OCI-LY3 (cell line): ENCODE measurements around the gene NFIA.

Experiments
- H2AFZ ChIP-seq: fragments of 200-600, 300-600 bp; shearing (Covaris generic); 2 replicates; pipeline ENCODE4 v1.6.0; 2014; ENCODE audit warnings: antibody characterized with exemption, low read depth, low read length
- H3K27ac ChIP-seq: fragments of 200-600, 300-600 bp; sonication (generic); 2 replicates; pipeline ENCODE4 v1.5.1; 2014; ENCODE audit warnings: mild to moderate bottlenecking, low read length, moderate library complexity, mixed read lengths
- H3K27me3 ChIP-seq: fragments of 200-600, 300-600 bp; sonication (generic); 2 replicates; pipeline ENCODE4 v1.6.1; 2014; ENCODE audit warnings: low read depth, low read length, mixed read lengths
- H3K36me3 ChIP-seq: fragments of 200-600, 300-600 bp; sonication (generic); replicated peaks from 2 replicates; pipeline ENCODE3; 2014; ENCODE audit warnings: low read depth, low read length, mixed read lengths
- H3K4me1 ChIP-seq: fragments of 300-600, 200-600 bp; sonication (generic); 2 replicates; pipeline ENCODE4 v1.6.1; 2014; ENCODE audit warnings: low read length, mixed read lengths
- H3K4me2 ChIP-seq: fragments of 200-600, 300-600 bp; sonication (generic); 2 replicates; pipeline ENCODE4 v1.6.1; 2014; ENCODE audit warnings: low read length, mixed read lengths
- H3K4me3 ChIP-seq: fragments of 300-600, 200-600 bp; sonication (generic); 2 replicates; pipeline ENCODE4 v1.5.1; 2014; ENCODE audit warnings: antibody characterized with exemption, mild to moderate bottlenecking, low read length, moderate library complexity
- H3K79me2 ChIP-seq: fragments of 300-600, 200-600 bp; shearing (Covaris generic); 2 replicates; pipeline ENCODE4 v1.6.1; 2014; ENCODE audit warnings: mild to moderate bottlenecking, low read length, mixed read lengths
- H3K9ac ChIP-seq: fragments of 300-600, 200-600 bp; shearing (Covaris generic); 2 replicates; pipeline ENCODE4 v1.6.0; 2014; ENCODE audit warnings: mild to moderate bottlenecking, low read length, moderate library complexity
- H3K9me3 ChIP-seq: fragments of 200-600, 300-600 bp; shearing (Covaris generic); 2 replicates; pipeline ENCODE4 v1.6.1; 2014; ENCODE audit warnings: low read length, mixed read lengths; ENCODE audit not compliant: insufficient read depth
- H4K20me1 ChIP-seq: fragments of 200-600, 300-600 bp; sonication (generic); 2 replicates; pipeline ENCODE4 v1.6.1; 2016; ENCODE audit warnings: low read length, mixed read lengths; ENCODE audit not compliant: insufficient read depth
- CTCF ChIP-seq: fragments of 200-600, 300-600 bp; sonication (generic); IDR thresholded peaks from 2 replicates; pipeline ENCODE4 v1.5.1; 2014; ENCODE audit warnings: antibody characterized with exemption, low read length, low read depth
- EZH2phosphoT487 ChIP-seq: fragments of 200-600 bp; shearing (Covaris generic); IDR thresholded peaks from 2 replicates; pipeline ENCODE4 v1.6.1; 2018; ENCODE audit warnings: antibody characterized with exemption, mixed run types, low read depth

NFIA gene

GRCh38 chr1:61247051-61247825 is 164.9 kb downstream of the NFIA start:
- no peaks in the 10 kb centered on the region for H3K9me3 ChIP-seq
- no peak overlapping the region for H2AFZ ChIP-seq
- no peak overlapping the region for H3K9ac ChIP-seq
- H3K36me3 ChIP-seq: no peaks in the 10 kb centered on the region
- H3K4me1 ChIP-seq: peaks cover 9% of the 10 kb centered on the region; the same call in 1 of the 2 replicates
- no peaks in the 10 kb centered on the region for H3K27me3 ChIP-seq
- H3K4me3 ChIP-seq: no peak overlapping the region
- H4K20me1 ChIP-seq: no peaks in the 10 kb centered on the region
- no peaks in the 10 kb centered on the region for H3K79me2 ChIP-seq
- TF ChIP-seq CTCF: no peak
- no peak for TF ChIP-seq EZH2phosphoT487
- no peak overlapping the region for H3K27ac ChIP-seq
- no peak overlapping the region for H3K4me2 ChIP-seq

- Histone ChIP-seq H3K9me3 (no peaks in the 10 kb centered on the region), H3K9ac (no peak overlapping the region), H3K4me2 (no peak overlapping the region), H2AFZ (no peak overlapping the region), H3K36me3 (no peaks in the 10 kb centered on the region), H3K27ac (no peak overlapping the region), H3K4me1 (peaks cover 9% of the 10 kb centered on the region; the same call in 1 of the 2 replicates), H3K79me2 (no peaks in the 10 kb centered on the region), H3K27me3 (no peaks in the 10 kb centered on the region), H3K4me3 (no peak overlapping the region), H4K20me1 (no peaks in the 10 kb centered on the region)
- TF ChIP-seq CTCF (no peak), EZH2phosphoT487 (no peak)
Observed at GRCh38 chr1:61247881-61248752, 165.8 kb downstream of the NFIA start.

- Histone ChIP-seq H3K4me1 (peaks cover 5% of the 10 kb centered on the region; the same call in 1 of the 2 replicates), H3K4me2 (no peak overlapping the region), H3K79me2 (no peaks in the 10 kb centered on the region)
Observed at GRCh38 chr1:61250933-61251332, 168.6 kb downstream of the NFIA start.

More at GRCh38 chr1:61250933-61251332, 168.6 kb downstream of the NFIA start:
- Histone ChIP-seq H3K9me3 (no peaks in the 10 kb centered on the region), H3K4me3 (no peak overlapping the region), H3K27ac (no peak overlapping the region), H4K20me1 (no peaks in the 10 kb centered on the region), H3K36me3 (no peaks in the 10 kb centered on the region), H3K9ac (no peak overlapping the region), H2AFZ (no peak overlapping the region), H3K27me3 (no peaks in the 10 kb centered on the region)
- TF ChIP-seq CTCF (no peak), EZH2phosphoT487 (no peak)
